CD4-positive, alpha-beta T cell treated with Interleukin-6 for 4 hours (primary cell): ENCODE measurements around the gene SOAT2.

Source experiments
- DNase-seq: peaks from one replicate; pipeline ENCODE4 v3.0.0-alpha.2; 2020; ENCODE audit warnings: mixed read lengths

SOAT2 gene

DNA sequence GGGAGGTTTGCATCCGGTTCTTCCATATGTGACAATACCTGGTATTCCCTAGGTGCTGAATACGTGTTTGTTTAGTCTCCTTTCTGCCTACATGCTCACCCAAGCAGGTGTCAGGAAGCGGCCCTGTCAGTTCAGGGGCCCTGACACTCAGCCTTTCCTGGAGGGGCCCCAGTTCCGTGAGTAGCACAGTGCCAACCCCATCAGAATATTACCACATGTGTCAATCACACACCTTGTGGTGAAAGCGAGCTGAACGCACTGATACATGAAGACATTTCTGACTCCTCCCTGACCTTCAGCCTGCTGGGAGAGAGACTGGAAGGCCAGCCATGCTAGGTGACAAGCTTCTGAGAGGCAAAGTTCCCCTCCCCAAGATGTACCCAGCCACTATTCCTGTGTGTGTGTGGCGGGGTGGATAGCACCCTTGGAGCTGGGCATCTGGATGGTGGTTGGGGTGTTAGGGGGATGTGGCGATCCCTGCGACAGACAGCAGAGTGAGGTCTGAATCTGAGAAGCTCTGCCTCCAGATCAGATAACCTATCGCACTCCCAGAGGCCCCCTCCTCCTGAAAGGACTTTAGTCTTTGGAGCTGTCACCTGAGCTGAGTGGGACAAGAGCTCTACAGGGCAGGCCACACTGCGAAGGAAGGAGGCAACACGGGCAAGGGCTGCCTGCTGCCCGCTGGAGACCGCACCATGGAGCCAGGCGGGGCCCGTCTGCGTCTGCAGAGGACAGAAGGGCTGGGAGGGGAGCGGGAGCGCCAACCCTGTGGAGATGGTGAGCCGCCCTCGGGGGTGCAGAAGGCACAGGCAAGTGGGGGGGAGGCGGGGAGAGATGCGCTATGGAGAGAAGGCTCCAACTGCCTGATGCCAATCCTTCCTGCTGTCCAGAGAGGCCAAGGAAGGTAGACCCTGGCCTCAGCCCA is at the start of gene SOAT2:
TSS of gene SOAT2 (plus strand) at position 604 of the 925 bp plus-strand sequence. CDS start at position 696, 92 bp downstream.
- DNase-seq, result peak; percentile 66

GRCh38 chr12:53054112-53054878 is 49.0 kb upstream of the SOAT2 start:
- DNase-seq, result peak; percentile 96

DNA sequence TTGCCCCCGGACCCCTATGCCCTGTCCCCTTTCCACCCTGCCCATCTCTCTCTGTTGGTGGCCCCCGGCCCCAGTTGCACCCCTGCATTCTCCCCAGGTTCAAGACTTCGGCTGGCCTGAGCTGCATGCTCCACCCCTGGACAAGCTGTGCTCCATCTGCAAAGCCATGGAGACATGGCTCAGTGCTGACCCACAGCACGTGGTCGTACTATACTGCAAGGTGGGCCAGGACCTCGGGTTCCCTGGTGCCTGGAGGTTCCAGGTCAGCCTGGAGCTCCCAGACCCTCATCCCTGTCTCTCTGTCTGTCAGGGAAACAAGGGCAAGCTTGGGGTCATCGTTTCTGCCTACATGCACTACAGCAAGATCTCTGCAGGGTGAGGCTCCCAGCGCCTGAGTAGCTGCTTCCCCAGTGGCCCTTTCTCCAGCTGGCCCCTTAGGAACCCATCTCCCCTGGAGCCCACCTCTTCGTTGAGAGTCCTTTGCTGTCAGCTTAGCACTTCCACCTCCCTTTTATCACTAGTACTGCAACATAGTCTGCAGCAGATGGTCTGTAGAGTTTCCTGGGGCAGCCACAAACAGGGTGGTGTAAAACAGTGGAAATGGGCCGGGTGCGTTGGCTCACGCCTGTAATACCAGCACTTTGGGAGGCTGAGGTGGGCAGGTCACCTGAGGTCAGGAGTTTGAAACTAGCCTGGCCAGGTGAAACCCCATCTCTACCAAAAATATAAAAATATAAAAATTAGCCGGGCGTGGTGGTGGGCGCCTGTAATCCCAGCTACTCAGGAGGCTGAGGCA is 47.6 kb upstream of the SOAT2 start:
- DNase-seq, result no peak

- DNase-seq, result no peak
These were observed 47.0 kb upstream of the SOAT2 start for GRCh38 chr12:53056296-53056695.

GRCh38 chr12:53056901-53057300 is 46.4 kb upstream of the SOAT2 start:
- no peak for DNase-seq

- no peak for DNase-seq
These were observed 45.3 kb upstream of the SOAT2 start for GRCh38 chr12:53057816-53058500.

- DNase-seq, result no peak
These were observed 44.4 kb upstream of the SOAT2 start for GRCh38 chr12:53058674-53059433.

- no peak for DNase-seq
These were observed 43.7 kb upstream of the SOAT2 start for GRCh38 chr12:53059434-53060063.

GRCh38 chr12:53060064-53060720 is 43.1 kb upstream of the SOAT2 start:
- DNase-seq, result no peak

- DNase-seq, result no peak
These were observed 42.5 kb upstream of the SOAT2 start for GRCh38 chr12:53060721-53061276.

DNA sequence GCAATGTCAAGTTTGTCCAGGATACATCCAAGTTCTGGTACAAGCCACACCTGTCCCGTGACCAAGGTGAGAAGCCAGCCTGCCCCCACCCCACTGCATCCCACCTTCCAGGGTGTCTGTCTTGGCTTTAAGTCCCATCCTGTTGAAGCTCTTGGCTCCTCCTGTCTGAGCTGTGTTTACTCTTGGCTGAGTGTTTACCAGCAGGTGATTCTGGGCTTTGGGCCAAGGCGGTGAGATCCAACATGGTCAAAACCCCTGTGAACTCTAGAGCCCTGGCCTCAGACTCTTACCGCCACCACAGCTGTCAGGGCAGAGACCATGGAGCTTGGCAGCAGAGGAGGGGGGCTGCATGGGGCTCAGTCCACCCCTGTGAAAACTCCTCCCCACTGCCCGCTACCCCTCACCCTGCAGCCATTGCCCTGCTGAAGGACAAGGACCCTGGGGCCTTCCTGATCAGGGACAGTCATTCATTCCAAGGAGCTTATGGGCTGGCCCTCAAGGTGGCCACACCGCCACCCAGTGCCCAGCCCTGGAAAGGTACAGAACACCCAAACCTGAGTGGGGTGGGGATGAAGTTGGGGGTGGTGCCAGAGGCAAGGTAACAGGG is 41.8 kb upstream of the SOAT2 start:
- DNase-seq, result peak; percentile 14

DNA sequence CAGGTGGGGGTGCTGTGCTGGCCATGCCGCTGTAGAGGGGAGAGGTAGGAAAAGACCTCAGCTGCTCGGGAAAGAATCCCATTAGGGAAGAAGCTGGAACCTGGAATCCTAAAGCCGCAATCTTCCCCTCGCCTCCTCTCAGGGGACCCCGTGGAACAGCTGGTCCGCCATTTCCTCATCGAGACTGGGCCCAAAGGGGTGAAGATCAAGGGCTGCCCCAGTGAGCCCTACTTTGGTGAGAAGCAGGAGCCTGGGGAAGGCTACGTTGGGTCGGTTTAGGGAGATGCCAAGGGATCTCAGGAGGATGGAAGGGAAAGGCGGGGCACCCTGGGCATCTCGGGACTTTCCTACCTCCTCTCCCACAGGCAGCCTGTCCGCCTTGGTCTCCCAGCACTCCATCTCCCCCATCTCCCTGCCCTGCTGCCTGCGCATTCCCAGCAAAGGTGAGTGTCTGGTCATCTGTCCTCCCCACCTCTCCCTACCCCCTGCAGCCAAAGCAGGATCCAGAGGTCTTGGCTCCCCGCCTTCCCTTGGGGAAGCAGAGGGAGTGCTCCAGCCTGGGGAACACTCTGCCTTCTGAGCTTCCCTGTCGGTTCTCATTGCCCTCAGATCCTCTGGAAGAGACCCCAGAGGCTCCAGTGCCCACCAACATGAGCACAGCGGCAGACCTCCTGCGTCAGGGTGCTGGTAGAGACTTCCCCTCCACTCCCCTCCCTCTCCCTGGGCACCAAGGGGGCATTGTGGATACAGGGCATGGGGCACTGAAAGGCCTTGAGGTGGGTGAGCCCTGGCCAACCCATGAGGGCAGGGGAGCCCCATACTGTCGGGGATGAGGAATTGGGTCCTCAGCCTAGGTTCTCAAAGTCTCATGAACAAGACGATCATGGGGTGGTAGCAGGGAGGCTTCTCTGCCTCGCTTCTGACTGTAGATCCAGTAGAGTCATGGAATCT is 41.0 kb upstream of the SOAT2 start:
- no peak for DNase-seq

DNA sequence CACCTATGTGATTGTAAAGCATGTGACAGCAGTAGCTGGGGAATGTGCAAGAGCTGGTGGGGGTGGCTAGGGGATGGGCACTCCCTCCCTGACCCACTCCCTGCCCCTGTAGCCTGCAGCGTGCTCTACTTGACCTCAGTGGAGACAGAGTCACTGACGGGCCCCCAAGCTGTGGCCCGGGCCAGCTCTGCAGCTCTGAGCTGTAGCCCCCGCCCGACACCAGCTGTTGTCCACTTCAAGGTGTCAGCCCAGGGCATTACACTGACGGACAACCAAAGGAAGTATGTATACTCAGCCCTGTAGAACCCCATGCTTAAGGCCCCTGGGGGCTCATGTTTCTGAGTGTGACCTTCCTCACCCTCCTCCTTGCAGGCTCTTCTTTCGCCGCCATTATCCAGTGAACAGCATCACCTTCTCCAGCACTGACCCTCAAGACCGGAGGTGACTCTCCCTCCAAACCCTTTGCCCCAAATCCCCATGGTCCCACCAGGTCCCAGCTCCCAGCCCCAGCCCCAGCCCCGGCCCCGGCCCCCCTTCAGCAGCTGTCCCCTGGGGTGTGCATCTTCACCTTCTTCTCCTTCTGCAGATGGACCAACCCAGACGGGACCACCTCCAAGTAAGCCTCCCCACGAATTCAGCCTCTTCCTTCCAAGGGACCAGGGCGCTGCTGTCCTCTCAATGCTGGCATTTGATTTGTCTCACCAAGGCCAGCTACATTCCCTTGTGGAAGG is 40.1 kb upstream of the SOAT2 start:
- DNase-seq, result no peak

GRCh38 chr12:53063708-53064612 is 39.3 kb upstream of the SOAT2 start:
- DNase-seq, result no peak

GRCh38 chr12:53064613-53065436 is 38.5 kb upstream of the SOAT2 start:
- no peak for DNase-seq

DNA sequence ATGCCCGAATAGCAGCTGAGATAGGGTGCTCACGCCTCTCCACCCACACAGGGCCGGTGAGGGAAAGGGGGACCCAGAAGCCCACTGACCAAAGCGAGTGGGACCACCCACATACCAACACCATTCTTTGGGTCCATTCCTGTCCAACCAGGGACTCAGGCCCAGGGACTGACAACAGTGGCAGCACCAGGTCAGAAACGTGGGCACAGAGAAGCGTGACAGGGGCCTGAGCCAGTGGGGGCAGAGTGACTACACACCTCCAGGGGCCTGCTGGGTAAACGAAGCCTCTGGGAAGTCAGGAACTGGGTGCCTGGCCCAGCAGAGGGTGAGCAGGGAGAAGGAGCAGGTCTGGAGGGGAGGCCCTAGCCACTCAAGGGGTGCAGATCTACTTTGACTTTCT is 37.8 kb upstream of the SOAT2 start:
- no peak for DNase-seq
